HG03460 (cell line): Measurements from ENCODE around the gene GIT1.
"Not testable (repeated sequence)": the region's sequence is repeated elsewhere in the genome, so short reads cannot be mapped to it uniquely, and the experiment has no call there.

ENCODE experiments used
- ATAC-seq: cut with Tn5 transposase; IDR thresholded peaks from one replicate; pipeline ENCODE4 v1.9.1; 2021; ENCODE audit not compliant: unreplicated experiment

Gene GIT1

DNA sequence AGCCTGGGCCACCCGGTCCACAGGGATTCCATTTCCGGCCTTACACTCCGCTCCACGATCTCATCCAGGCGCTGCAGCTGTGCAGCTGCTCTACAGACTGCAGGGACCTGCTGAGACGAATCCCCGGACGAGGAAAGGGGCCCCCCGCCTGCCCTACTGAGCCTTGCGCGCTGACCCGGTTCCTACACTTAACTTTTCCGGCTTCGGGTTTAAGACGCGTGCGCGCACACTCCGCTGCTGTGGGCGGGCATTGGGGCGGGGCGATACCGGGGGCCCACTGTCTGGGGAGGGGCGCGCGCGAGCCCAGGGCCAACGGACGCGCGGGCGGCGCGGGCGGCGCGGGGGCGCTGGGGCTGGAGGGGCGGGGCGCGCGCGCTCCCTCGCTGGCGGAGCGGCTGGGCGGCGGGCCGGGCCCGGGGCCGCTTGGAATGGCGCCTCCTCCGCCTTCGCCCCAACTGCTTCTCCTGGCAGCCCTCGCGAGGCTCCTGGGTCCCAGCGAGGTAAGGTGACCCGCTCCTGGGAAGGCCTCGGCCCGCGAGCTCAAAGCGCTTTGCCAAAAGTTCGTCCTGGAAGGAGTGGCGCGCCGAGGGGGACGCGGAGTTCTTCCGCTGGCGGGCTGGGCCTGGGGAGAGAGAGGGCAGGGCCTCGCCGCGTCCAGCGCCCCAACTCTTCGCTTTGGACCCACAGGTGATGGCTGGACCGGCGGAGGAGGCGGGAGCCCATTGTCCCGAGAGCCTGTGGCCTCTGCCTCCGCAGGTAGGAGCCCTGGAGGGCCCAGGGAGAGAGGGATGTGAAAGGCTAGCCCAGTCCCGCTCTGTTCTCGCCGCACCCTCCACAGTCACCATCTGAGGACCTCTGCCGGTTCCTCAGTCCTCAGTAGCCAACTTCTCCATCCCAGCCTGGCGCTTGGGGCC, 20.9 kb downstream of the GIT1 start, which contains the start of gene TP53I13:
Gene TP53I13 (plus strand): TSS at position 371 of the 914 bp plus-strand sequence. CDS start 58 bp downstream, at position 429.
- peak; percentile 35 for ATAC-seq

DNA sequence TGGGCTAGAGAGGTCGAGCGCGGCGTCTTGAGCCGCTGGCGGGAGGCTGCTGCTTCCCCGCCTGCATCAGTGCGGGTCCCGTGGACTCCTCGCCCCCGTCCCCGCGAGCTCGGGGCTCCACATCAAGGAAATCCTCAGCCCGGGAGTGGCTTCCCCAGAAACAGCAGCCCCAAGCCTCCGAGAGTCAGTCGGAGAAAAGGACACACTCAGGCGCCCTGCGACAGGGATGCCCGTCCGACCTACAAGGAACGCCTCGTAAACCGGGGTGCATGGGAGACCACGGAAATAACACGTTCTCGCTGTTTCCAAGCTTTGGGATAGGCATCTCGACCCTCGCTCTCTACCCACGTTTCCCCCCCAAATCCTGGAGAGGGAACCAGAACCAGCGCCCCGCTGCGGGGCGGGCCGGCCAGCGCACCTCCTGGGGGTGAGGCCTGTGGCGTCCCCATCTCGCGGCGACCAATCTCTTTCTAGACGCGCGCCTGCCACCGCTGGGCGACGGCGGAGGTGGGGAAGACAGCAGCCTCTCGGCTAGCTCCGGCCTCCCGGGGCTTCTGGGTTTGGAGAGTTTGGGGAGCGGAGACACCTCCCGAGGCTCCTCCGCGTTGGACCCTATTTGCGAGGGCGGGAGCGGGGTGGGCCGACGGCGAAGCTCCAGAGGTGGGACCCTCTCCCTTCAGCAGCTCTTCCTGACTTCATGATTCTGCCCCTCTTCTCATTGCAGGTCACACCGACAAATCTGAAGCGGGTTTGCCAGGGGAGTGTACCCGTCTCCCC, 21.7 kb downstream of the GIT1 start:
- ATAC-seq, result peak; percentile 45

DNA sequence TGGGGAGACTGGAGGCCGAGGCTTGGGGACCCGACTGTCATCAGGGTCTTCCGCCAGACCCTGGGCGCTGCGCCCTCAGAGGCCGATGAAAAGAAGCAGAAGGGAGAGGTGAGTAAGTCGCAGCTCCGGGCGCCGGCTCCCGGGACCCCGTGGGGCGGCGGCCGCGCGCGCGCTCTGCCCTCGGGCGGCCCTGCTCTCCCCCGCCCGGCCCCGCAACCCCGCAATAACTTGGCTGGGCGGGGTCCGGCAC, 22.2 kb downstream of the GIT1 start:
- ATAC-seq, result no peak

- no peak for ATAC-seq
Measured at GRCh38 chr17:29566473-29567303, 22.8 kb downstream of the GIT1 start, which contains the start of gene ABHD15. ABHD15 (minus strand) TSS chr17:29567037; CDS start chr17:29566966, 71 bp downstream.

DNA sequence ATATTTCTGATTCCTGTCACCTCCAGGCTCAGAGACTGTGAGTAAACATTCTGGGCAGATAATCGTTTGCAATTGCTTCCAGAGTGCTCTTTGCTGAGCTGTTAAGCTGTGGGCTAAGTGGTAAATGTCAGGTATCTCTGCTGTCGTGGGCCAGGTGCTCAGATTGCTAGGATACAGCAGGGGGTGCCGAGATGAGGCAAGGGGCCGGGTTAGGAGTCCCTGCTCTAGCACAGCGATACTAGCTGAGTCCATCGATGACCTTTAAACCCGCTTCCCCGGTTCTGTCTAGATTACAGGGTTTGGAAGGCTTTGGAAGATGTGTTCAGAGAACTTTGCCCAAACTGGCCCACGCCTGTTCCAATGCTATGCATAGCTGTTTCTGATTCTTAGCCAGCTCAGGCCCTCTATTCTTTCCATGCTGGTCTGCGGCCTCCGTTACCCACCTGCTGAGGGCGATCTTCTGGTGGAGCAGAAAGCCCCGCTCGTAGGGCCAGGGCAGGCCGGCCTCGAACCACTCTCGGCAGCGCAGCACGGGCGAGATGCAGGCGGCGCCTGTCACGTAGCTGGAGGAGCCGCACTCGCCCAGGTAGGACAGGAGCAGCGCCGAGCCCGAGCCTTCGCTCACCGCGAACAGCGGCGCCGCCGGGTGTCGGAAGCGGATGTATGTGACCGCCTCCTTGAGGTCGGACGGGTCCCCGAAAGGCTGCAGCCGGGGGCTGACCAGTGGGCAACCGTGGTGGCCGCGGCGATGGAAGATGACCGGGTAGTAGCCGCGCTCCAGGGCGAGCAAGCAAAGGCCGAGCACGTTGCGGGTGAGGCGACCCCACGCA, 23.6 kb downstream of the GIT1 start:
- ATAC-seq, result no peak

DNA sequence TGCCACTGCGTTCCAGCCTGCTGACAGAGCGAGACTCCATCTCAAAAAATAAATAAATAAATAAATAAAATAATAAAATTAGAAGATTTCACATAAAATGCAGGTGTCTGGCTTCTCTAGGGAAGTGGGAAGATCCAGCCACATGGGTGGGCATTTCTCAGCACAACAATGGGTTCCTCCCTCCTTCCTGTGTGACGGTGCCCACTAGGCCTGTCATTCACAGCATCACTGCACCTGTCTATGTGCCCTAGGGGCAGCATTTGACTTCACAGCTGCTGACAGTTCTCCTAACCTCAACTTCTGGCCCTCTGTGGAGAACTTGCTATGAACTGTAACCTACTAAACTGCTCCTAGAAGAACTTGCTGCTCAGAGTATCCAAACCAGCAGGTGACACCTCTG, 25.6 kb downstream of the GIT1 start:
- ATAC-seq, result no peak

- ATAC-seq, result no peak
Measured at GRCh38 chr17:29562615-29563014, 26.8 kb downstream of the GIT1 start.

- no peak for ATAC-seq
Measured at GRCh38 chr17:29561554-29562517, 27.6 kb downstream of the GIT1 start.

- ATAC-seq, result no peak
Measured at GRCh38 chr17:29560316-29560715, 29.1 kb downstream of the GIT1 start.

DNA sequence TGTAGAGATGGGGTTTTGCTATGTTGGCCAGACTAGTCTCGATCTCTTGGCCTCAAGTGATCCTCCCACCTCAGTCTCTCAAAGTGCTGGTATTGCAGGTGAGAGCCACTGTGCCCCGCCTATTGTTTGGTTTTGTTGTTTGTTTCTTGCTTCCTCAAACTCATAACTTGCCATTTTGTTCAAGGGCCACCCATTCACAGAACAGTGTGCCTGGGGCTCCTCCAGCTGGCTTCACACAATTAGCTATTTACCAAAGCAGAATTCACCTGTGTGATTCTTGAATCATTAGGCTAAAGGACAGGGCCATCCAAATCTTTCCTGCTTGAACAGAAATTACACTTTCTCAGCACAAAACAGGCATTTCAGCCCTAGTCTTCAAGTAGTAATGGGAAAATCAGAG, 29.8 kb downstream of the GIT1 start:
- no peak for ATAC-seq

DNA sequence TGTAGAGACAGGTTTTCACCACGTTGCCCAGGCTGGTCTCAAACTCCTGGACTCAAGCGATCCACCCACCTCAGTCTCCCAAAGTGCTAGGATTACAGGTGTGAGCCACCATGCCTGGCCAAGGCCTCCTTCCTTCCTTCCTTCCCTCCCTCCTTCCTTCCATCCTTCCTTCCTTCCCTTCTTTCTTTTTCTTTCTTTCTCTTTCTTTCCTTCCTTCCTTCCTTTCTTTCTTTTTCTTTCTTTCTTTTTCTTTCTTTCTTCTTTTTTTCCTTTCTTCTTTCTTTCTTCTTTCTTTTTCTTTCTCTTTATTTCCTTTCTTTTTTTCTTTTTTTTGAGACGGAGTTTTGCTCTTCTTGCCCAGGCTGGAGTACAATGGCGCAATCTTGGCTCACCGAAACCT, 31.3 kb downstream of the GIT1 start:
- ATAC-seq, result not testable (repeated sequence)

DNA sequence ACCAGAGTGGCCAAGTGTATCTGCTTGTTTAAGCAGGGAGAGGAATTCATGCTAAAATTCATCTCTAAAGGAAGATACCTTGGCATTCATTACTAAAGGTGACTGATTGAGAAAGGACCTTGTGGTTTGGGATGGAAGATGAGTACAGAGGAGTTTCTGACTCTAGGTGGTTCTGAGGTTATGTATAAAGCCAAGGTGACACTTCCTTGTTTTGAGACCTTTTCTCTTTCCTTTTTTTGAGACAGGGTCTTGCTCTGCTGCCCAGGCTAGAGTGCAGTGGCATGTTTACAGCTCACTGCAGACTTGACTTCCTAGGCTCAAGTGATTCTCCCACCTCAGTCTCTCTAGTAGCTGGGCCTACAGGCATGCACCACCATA, 31.7 kb downstream of the GIT1 start:
- ATAC-seq, result no peak

GRCh38 chr17:29557085-29557738, 32.2 kb downstream of the GIT1 start:
- no peak for ATAC-seq

- ATAC-seq, result no peak
Measured at GRCh38 chr17:29555840-29556239, 33.6 kb downstream of the GIT1 start.

DNA sequence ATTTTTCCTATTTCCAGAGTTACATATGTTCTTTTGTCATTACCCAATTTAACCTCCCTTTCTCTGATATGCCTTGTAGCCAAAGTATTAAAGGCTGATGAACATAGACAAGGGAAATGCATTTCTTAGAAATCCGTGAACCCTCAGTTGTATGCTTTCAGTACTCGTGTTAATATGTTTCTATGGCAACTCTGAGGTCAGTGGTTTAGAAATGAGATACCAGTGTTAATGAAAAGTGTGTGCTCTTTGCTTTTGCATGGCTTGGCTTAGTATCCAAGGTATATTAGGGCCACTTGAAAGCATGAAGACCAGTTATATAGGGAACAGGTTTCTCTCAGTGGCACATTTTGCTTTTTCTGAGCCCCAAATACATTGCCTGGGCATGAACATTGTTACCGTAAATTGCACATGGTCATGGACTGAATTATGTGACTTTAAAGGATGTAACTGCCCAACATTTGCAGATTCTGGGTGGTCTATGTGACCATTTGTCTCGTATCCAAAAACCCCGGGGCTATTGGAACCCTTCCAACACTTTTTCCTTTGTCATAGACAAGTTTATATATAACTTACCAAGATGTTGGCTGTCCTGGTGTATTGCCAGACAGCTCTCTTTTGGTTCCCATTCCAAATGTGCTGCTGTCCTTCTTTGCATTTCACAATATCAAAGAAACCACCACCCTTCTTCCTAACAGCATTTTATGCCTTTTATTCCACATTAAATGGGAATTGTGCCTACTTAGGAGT, 40.1 kb downstream of the GIT1 start:
- ATAC-seq, result no peak

DNA sequence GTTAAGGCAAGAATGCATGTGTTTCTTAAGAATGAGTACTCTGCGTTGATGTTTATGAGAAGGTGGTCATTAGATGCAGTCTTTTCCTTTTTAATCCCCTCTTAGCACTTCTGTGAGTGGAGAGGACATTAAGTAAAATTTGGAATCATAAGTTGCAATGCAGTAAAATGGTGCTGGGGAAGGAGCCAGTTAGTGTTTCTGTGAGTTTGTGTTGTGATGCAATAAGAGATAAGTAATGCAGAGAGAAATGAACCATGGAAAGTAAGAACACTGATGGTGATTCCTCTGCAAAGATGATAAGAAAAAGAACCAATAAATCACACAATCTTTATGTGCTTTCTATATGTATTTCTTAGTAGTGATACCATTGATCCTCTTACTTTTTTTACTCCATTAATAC, 42.6 kb downstream of the GIT1 start:
- ATAC-seq, result no peak

DNA sequence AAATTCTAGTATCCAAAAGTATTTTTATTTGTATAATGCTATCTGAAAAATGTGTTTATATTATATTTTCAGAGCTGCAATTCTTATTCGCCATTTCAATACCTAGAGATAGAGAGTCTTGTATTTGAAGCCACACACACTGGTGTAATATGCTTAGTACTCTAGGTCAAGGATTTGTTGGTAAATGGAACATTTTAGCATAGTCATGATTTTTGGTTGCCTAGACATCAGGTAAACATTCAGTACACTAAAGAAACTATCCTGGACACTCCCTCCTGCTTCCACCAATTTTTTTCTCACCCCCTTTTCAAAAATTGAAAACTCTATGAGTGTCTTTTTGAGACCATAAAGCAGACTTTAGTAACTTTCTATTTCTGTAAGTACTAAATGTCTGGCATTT, 43.4 kb downstream of the GIT1 start:
- no peak for ATAC-seq

DNA sequence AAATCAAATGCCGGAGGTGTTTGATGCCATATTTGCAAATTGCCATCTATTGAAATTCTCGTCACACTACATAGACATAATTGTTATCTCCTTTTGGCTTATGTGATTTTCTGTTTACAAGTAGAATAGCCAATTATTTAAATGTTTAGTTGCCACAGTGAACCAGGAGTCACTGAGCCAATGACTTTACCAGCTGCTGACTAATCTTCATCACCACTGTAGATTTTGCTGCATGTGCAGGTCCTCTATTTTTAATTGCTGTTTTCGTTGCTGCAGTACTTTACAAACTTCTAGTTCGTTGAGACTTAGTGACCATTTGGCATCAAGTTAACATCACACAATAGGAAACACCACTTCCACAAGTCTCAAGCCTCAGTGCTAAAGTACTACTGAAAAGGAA, 45.4 kb downstream of the GIT1 start:
- ATAC-seq, result no peak
